Endothelial cell of umbilical vein (primary cell): ENCODE measurements around the gene ASB2.

Experiments used
- EZH2 ChIP-seq: IDR thresholded peaks from 2 replicates; pipeline ENCODE4 v1.6.1; 2012; ENCODE audit warnings: borderline replicate concordance, low read depth, mild to moderate bottlenecking, moderate library complexity, low read length, inconsistent platforms; ENCODE audit not compliant: severe bottlenecking
- FOS ChIP-seq: IDR thresholded peaks from 2 replicates; pipeline ENCODE4 v1.6.1; 2011; ENCODE audit warnings: mild to moderate bottlenecking, low read length, moderate library complexity, borderline replicate concordance; ENCODE audit not compliant: insufficient read depth
- GATA2 ChIP-seq: IDR thresholded peaks from 2 replicates; pipeline ENCODE4 v1.7.0; 2011; ENCODE audit warnings: low read depth, mild to moderate bottlenecking, moderate library complexity, mixed read lengths, low read length; ENCODE audit not compliant: insufficient read length, insufficient read depth
- JUN ChIP-seq: IDR thresholded peaks from 2 replicates; pipeline ENCODE4 v1.6.1; 2011; ENCODE audit warnings: borderline replicate concordance, low read depth; ENCODE audit not compliant: insufficient read length, insufficient read depth
- MAX ChIP-seq: IDR thresholded peaks from 2 replicates; pipeline ENCODE4 v1.6.1; 2011; ENCODE audit not compliant: insufficient read depth, insufficient read length
- MYC ChIP-seq: IDR thresholded peaks from one replicate; pipeline ENCODE4 v1.6.1; 2011; ENCODE audit warnings: mild to moderate bottlenecking, low read depth, low read length
- POLR2A ChIP-seq: IDR thresholded peaks from 2 replicates; pipeline ENCODE4 v1.6.1; 2012; ENCODE audit warnings: low read depth, mild to moderate bottlenecking, control low read depth, low read length
- POLR2AphosphoS5 ChIP-seq: IDR thresholded peaks from 2 replicates; pipeline ENCODE4 v1.6.1; 2012; ENCODE audit warnings: low read depth, mild to moderate bottlenecking, control low read depth, low read length, moderate library complexity; ENCODE audit not compliant: insufficient read depth
- TF ChIP-seq, protein P1 (sequence below), 2 donors: IDR thresholded peaks; 1 replicate in 1 of 2; 2 replicates in 1 of 2; pipeline ENCODE4 v1.5.1; 2011; ENCODE audit warnings: low read length in 2 of 2, mild to moderate bottlenecking in 2 of 2, moderate library complexity in 2 of 2, control low read depth in 1 of 2, inconsistent platforms in 1 of 2, low read depth in 1 of 2; ENCODE audit not compliant: insufficient read depth in 1 of 2; ENCODE audit errors: extremely low read depth in 1 of 2

DNA sequence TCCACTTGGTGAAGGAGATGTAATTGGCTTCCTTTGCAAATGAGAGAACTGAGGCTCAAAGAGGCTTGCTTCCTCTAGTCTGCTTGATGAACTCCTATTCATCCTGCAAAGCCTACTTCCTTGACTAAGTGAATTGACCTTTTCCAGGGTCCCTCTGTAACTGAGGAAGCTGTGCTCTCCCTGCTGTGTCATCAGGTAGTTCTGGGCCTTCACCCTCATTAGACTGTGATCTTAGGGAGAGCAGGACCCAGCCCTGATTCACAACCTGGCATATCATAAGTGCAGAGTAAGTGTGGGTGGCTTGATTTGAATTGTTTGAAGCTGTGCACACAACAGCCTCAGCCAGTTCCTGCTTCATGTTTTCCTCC, 16.3 kb downstream of the ASB2 start:
- TF ChIP-seq MAX: no peak
- TF ChIP-seq, protein P1, sequence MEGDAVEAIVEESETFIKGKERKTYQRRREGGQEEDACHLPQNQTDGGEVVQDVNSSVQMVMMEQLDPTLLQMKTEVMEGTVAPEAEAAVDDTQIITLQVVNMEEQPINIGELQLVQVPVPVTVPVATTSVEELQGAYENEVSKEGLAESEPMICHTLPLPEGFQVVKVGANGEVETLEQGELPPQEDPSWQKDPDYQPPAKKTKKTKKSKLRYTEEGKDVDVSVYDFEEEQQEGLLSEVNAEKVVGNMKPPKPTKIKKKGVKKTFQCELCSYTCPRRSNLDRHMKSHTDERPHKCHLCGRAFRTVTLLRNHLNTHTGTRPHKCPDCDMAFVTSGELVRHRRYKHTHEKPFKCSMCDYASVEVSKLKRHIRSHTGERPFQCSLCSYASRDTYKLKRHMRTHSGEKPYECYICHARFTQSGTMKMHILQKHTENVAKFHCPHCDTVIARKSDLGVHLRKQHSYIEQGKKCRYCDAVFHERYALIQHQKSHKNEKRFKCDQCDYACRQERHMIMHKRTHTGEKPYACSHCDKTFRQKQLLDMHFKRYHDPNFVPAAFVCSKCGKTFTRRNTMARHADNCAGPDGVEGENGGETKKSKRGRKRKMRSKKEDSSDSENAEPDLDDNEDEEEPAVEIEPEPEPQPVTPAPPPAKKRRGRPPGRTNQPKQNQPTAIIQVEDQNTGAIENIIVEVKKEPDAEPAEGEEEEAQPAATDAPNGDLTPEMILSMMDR (IDR thresholded peaks at IDR 0.05; ENCODE audit: extremely low read depth in 1 of 2, insufficient read depth in 1 of 2, low read depth in 1 of 2, low read length in 2 of 2): no peak
- no peak for TF ChIP-seq POLR2AphosphoS5
- no peak for TF ChIP-seq JUN
- no peak for TF ChIP-seq EZH2
- TF ChIP-seq GATA2: no peak
- no peak for TF ChIP-seq POLR2A
- no peak for TF ChIP-seq FOS
- no peak for TF ChIP-seq MYC
